ENCODE results near the gene TYK2.

DNA sequence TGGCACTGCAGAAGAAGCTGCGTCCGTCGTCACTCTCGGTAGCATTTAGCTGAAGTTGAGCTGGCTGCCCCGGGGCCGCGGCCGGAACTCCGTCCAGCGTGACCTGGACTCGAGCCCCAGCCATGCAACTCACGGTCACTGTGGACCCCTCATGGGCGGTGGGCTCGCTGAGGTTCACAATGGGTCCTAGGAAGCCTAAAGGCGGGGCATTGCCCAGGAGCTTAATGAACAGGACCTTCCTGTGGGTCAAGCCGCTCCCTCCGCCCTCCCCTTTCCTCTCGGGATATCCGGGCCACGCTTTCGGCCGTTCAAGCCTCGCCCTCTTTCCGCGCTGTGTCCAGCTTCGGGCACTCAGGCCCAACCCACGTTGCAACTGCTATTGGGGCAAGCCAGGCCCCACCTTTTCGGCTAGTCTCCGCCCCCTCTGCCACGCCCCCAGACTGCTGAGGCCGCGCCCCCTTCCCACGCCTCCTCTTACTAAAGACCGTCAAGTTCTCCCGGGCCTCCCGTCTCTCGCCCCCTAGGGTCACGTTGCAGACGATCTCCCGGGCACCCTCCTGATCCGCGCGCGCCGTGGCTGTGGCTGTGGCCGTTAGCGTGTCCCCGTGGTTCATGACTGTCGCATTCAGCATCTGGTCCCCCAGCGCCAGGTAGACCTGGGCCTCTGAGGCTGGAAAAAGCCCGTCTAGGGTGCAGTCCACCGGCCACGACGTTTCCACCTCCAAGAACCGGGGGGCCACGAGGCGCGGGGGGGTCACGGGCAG, 45.6 kb downstream of the TYK2 start:
- TF ChIP-seq, protein P1, sequence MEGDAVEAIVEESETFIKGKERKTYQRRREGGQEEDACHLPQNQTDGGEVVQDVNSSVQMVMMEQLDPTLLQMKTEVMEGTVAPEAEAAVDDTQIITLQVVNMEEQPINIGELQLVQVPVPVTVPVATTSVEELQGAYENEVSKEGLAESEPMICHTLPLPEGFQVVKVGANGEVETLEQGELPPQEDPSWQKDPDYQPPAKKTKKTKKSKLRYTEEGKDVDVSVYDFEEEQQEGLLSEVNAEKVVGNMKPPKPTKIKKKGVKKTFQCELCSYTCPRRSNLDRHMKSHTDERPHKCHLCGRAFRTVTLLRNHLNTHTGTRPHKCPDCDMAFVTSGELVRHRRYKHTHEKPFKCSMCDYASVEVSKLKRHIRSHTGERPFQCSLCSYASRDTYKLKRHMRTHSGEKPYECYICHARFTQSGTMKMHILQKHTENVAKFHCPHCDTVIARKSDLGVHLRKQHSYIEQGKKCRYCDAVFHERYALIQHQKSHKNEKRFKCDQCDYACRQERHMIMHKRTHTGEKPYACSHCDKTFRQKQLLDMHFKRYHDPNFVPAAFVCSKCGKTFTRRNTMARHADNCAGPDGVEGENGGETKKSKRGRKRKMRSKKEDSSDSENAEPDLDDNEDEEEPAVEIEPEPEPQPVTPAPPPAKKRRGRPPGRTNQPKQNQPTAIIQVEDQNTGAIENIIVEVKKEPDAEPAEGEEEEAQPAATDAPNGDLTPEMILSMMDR (IDR thresholded peaks at IDR 0.05): no peak
- TF ChIP-seq EP300 (IDR thresholded peaks at IDR 0.05) (peak; percentile 72 to 87), POLR2A (IDR thresholded peaks at IDR 0.05) (peak in 1 of 2 donors; percentile 77)

Measured in tibial nerve (tissue), 4 donors.